H1 (cell line): ENCODE measurements around the gene ROR1.

Source experiments
- BACH1 ChIP-seq: IDR thresholded peaks from 2 replicates; pipeline ENCODE4 v1.6.1; 2012; ENCODE audit warnings: low read length, improper control_type of control experiment
- EGR1 ChIP-seq: IDR thresholded peaks from 2 replicates; pipeline ENCODE4 v1.6.1; 2011; ENCODE audit warnings: low read depth, low read length, borderline replicate concordance
- EZH2 ChIP-seq: fragments of 200-600 bp; sonication (generic); IDR thresholded peaks from 2 replicates; pipeline ENCODE4 v1.7.1; 2012; ENCODE audit warnings: low read depth, mild to moderate bottlenecking, moderate library complexity, low read length, inconsistent platforms; ENCODE audit not compliant: severe bottlenecking
- POLR2A ChIP-seq, 2 experiments: IDR thresholded peaks; 1 replicate in 1 of 2; 2 replicates in 1 of 2; pipeline ENCODE4 v1.6.1; 2011; ENCODE audit warnings: low read depth in 2 of 2, low read length in 2 of 2, mild to moderate bottlenecking in 2 of 2; ENCODE audit errors: control extremely low read depth in 1 of 2
- TEAD4 ChIP-seq: IDR thresholded peaks from 2 replicates; pipeline ENCODE4 v1.6.1; 2012; ENCODE audit warnings: low read depth, low read length, inconsistent platforms, mixed read lengths
- TF ChIP-seq, protein P1 (sequence below), 3 experiments: IDR thresholded peaks; 1 replicate in 2 of 3; 2 replicates in 1 of 3; pipeline versions ENCODE4 v1.5.1 to v1.6.1; 2011; ENCODE audit warnings: low read length in 3 of 3, mild to moderate bottlenecking in 3 of 3, inconsistent platforms in 2 of 3, low read depth in 1 of 3, moderate library complexity in 1 of 3; ENCODE audit not compliant: insufficient read depth in 1 of 3; ENCODE audit errors: control extremely low read depth in 1 of 3

DNA sequence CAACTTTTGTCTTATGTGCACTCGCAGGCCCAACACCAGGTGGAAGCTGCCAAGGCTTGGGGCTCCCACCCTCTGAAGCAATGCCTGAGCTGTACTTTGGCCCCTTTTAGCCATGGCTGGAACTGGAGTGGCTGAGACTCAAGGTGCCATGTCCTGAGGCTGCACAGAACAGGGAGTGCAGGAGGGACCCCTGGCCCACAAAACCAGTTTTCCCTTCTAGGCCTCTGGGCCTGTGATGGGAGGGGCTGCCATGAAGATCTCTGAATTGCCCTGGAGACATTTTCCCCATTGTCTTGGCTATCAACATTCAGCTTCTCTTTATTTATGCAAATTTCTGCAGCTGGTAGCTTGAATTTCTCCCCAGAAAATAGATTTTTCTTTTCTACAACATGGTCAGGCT, 57.6 kb downstream of the ROR1 start:
- TF ChIP-seq TEAD4: no peak
- TF ChIP-seq EGR1: no peak
- TF ChIP-seq, protein P1, sequence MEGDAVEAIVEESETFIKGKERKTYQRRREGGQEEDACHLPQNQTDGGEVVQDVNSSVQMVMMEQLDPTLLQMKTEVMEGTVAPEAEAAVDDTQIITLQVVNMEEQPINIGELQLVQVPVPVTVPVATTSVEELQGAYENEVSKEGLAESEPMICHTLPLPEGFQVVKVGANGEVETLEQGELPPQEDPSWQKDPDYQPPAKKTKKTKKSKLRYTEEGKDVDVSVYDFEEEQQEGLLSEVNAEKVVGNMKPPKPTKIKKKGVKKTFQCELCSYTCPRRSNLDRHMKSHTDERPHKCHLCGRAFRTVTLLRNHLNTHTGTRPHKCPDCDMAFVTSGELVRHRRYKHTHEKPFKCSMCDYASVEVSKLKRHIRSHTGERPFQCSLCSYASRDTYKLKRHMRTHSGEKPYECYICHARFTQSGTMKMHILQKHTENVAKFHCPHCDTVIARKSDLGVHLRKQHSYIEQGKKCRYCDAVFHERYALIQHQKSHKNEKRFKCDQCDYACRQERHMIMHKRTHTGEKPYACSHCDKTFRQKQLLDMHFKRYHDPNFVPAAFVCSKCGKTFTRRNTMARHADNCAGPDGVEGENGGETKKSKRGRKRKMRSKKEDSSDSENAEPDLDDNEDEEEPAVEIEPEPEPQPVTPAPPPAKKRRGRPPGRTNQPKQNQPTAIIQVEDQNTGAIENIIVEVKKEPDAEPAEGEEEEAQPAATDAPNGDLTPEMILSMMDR (IDR thresholded peaks at IDR 0.05; ENCODE audit: control extremely low read depth in 1 of 3, insufficient read depth in 1 of 3, low read depth in 1 of 3, low read length in 3 of 3): no peak
- TF ChIP-seq EZH2: no peak
- no peak for TF ChIP-seq POLR2A (IDR thresholded peaks at IDR 0.05; ENCODE audit: control extremely low read depth in 1 of 2, low read depth in 2 of 2, low read length in 2 of 2)
- TF ChIP-seq BACH1: no peak
